Prostate gland (tissue), 2 donors: Measurements from ENCODE around the gene OR1K1. TPM values are rescaled to one million over a fixed set of nuclear protein-coding genes. Genes with fewer than 3 reads are reported as not detected.

ENCODE experiments used
- DNase-seq: peaks from one replicate; pipeline ENCODE4 v3.0.0-alpha.2; 2019; ENCODE audit warnings: low spot score
- H3K27ac ChIP-seq, 2 donors: fragments of 200-600 bp; sonication (generic); 2 replicates each; pipeline ENCODE4 v1.5.1; 2017 to 2019
- H3K27me3 ChIP-seq: fragments of 200-600 bp; sonication (generic); replicated peaks from 2 replicates; pipeline ENCODE4 v1.5.1; 2019; ENCODE audit not compliant: insufficient read depth
- H3K36me3 ChIP-seq, 2 donors: fragments of 200-600 bp; sonication (generic); 1 replicate in 1 of 2; 2 replicates in 1 of 2; pipeline versions ENCODE4 v1.5.1 to v1.8.1; 2017 to 2019
- H3K4me1 ChIP-seq: fragments of 200-600 bp; sonication (generic); replicated peaks from 2 replicates; pipeline ENCODE4 v1.5.1; 2019
- H3K4me3 ChIP-seq, 2 donors: fragments of 200-600 bp; sonication (generic); 2 replicates each; pipeline ENCODE4 v1.5.1; 2017 to 2019
- H3K9me3 ChIP-seq: fragments of 200-600 bp; sonication (generic); 2 replicates; pipeline ENCODE4 v1.5.1; 2017
- CTCF ChIP-seq, 4 experiments: fragments of 200-600 bp in 2 of 4; fragments of 450-650 bp in 2 of 4; sonication (generic) in 2 of 4; IDR thresholded peaks; 1 replicate in 3 of 4; 2 replicates in 1 of 4; pipeline ENCODE4 v1.5.1; 2016 to 2019; ENCODE audit warnings: antibody characterized with exemption in 4 of 4, mild to moderate bottlenecking in 2 of 4, moderate library complexity in 2 of 4
- POLR2A ChIP-seq: fragments of 450-650 bp; IDR thresholded peaks from one replicate; pipeline ENCODE4 v1.6.1; 2016; ENCODE audit warnings: antibody characterized with exemption, mild to moderate bottlenecking
- POLR2AphosphoS5 ChIP-seq: sonication (generic); formaldehyde crosslinking; IDR thresholded peaks from one replicate; pipeline ENCODE4 v1.6.1; 2017; ENCODE audit warnings: antibody characterized with exemption
- WGBS: methylation state at CpG from one replicate; pipeline ENCODE4 v1.1.5; 2018; 5-methylcytosine and 5-hydroxymethylcytosine counted together
- intact Hi-C: fragments of 100-400 bp; cut with DNase I; formaldehyde crosslinking; loops from one replicate; pipeline ENCODE4 v1.14.2; 2022
- total RNA-seq, 2 donors: library from RNA; depleted of rRNA; stranded (reverse); fragments of >200 nt; gene quantifications; one replicate each; pipeline ENCODE4 v1.1.0, GENCODE V29; 2016

Gene OR1K1
- total RNA-seq, 2 donors from 2014 or later, result not detected

- DNase-seq, result no peak
- intact Hi-C loops, result no loop called here
- H3K27ac ChIP-seq, result no peak overlapping the region
- H3K36me3 ChIP-seq, result no peaks in the 10 kb centered on the region
- no peaks in the 10 kb centered on the region for H3K4me1 ChIP-seq
- H3K9me3 ChIP-seq, result no peaks in the 10 kb centered on the region
- no peak for TF ChIP-seq CTCF (IDR thresholded peaks at IDR 0.05)
- TF ChIP-seq POLR2A, result no peak
- TF ChIP-seq POLR2AphosphoS5, result no peak
- WGBS, result 70% methylated on average over 3 of the region's 3 CpGs
- H3K27me3 ChIP-seq, result no peaks in the 10 kb centered on the region
- no peak overlapping the region for H3K4me3 ChIP-seq
Observed at GRCh38 chr9:122777935-122778627, 21.8 kb upstream of the OR1K1 start.

GRCh38 chr9:122779181-122779580 is 20.7 kb upstream of the OR1K1 start:
- TF ChIP-seq CTCF (IDR thresholded peaks at IDR 0.05) (no peak), POLR2A (no peak), POLR2AphosphoS5 (no peak)
- intact Hi-C loops, result no loop called here
- Histone ChIP-seq H3K4me3 (no peak overlapping the region), H3K27ac (no peak overlapping the region), H3K27me3 (no peaks in the 10 kb centered on the region), H3K4me1 (no peaks in the 10 kb centered on the region), H3K9me3 (no peaks in the 10 kb centered on the region), H3K36me3 (no peaks in the 10 kb centered on the region)
- WGBS, result 87% methylated on average over 3 of the region's 3 CpGs
- no peak for DNase-seq

- Histone ChIP-seq H3K4me3 (no peak overlapping the region), H3K4me1 (no peaks in the 10 kb centered on the region), H3K27ac (no peak overlapping the region), H3K9me3 (no peaks in the 10 kb centered on the region), H3K27me3 (no peaks in the 10 kb centered on the region), H3K36me3 (no peaks in the 10 kb centered on the region)
- intact Hi-C loops, result no loop called here
- 59% methylated on average over 4 of the region's 4 CpGs for WGBS
- no peak for TF ChIP-seq POLR2AphosphoS5
- no peak for TF ChIP-seq POLR2A
- no peak for TF ChIP-seq CTCF (IDR thresholded peaks at IDR 0.05)
- DNase-seq, result no peak
Observed at GRCh38 chr9:122780026-122780425, 19.9 kb upstream of the OR1K1 start.

GRCh38 chr9:122781671-122782070 is 18.3 kb upstream of the OR1K1 start:
- intact Hi-C loops, result no loop called here
- H3K27ac ChIP-seq, result no peak overlapping the region
- no peak for DNase-seq
- no peaks in the 10 kb centered on the region for H3K36me3 ChIP-seq
- no peaks in the 10 kb centered on the region for H3K4me1 ChIP-seq
- H3K4me3 ChIP-seq, result no peak overlapping the region
- H3K9me3 ChIP-seq, result no peaks in the 10 kb centered on the region
- 66% methylated on average over 3 of the region's 3 CpGs for WGBS
- TF ChIP-seq POLR2AphosphoS5 (no peak), CTCF (IDR thresholded peaks at IDR 0.05) (no peak), POLR2A (no peak)
- H3K27me3 ChIP-seq, result no peaks in the 10 kb centered on the region

- no peak for DNase-seq
- TF ChIP-seq POLR2AphosphoS5 (no peak), CTCF (IDR thresholded peaks at IDR 0.05) (no peak), POLR2A (no peak)
- Histone ChIP-seq H3K4me3 (no peak overlapping the region), H3K4me1 (no peaks in the 10 kb centered on the region), H3K9me3 (no peaks in the 10 kb centered on the region), H3K36me3 (no peaks in the 10 kb centered on the region), H3K27ac (no peak overlapping the region), H3K27me3 (no peaks in the 10 kb centered on the region)
- intact Hi-C loops, result no loop called here
Observed at GRCh38 chr9:122785269-122785668, 14.7 kb upstream of the OR1K1 start.
